TTC549 (cell line): ENCODE results near the gene POTED.
"Not testable (repeated sequence)": the region's sequence is repeated elsewhere in the genome, so short reads cannot be mapped to it uniquely, and the experiment has no call there.

Source experiments
- FAIRE-seq: peaks from 2 replicates; lab custom pipeline; 2012; peaks lifted over from hg19 to GRCh38; lab: Jason Lieb, UNC

POTED gene

GRCh38 chr21:13609477-13609876, at the start of gene POTED:
POTED (plus strand) TSS chr21:13609777; CDS start chr21:13610229, 452 bp downstream.
- not testable (repeated sequence) for FAIRE-seq

- not testable (repeated sequence) for FAIRE-seq
Observed at GRCh38 chr21:13650101-13650500, 40.5 kb downstream of the POTED start.

GRCh38 chr21:13651746-13652145, 42.2 kb downstream of the POTED start:
- FAIRE-seq: not testable (repeated sequence)
